Rectal smooth muscle tissue (tissue), 1 donor: ENCODE measurements around the gene CDHR3.

Experiments
- H3K27ac ChIP-seq: one replicate; pipeline ENCODE4 v1.7.0; 2013; ENCODE audit warnings: low read depth, low read length, inconsistent platforms
- H3K27me3 ChIP-seq: one replicate; pipeline ENCODE4 v1.7.0; 2013; ENCODE audit warnings: low read length; ENCODE audit not compliant: control insufficient read depth, insufficient read depth
- H3K36me3 ChIP-seq: one replicate; pipeline ENCODE4 v1.7.0; 2013; ENCODE audit warnings: low read length; ENCODE audit not compliant: control insufficient read depth, insufficient read depth
- H3K4me1 ChIP-seq: one replicate; pipeline ENCODE4 v1.7.0; 2013; ENCODE audit warnings: low read length; ENCODE audit not compliant: control insufficient read depth, insufficient read depth
- H3K4me3 ChIP-seq: one replicate; pipeline ENCODE4 v1.7.0; 2013; ENCODE audit warnings: low read length
- H3K9ac ChIP-seq: one replicate; pipeline ENCODE4 v1.7.0; 2013; ENCODE audit warnings: low read length

The CDHR3 gene

DNA sequence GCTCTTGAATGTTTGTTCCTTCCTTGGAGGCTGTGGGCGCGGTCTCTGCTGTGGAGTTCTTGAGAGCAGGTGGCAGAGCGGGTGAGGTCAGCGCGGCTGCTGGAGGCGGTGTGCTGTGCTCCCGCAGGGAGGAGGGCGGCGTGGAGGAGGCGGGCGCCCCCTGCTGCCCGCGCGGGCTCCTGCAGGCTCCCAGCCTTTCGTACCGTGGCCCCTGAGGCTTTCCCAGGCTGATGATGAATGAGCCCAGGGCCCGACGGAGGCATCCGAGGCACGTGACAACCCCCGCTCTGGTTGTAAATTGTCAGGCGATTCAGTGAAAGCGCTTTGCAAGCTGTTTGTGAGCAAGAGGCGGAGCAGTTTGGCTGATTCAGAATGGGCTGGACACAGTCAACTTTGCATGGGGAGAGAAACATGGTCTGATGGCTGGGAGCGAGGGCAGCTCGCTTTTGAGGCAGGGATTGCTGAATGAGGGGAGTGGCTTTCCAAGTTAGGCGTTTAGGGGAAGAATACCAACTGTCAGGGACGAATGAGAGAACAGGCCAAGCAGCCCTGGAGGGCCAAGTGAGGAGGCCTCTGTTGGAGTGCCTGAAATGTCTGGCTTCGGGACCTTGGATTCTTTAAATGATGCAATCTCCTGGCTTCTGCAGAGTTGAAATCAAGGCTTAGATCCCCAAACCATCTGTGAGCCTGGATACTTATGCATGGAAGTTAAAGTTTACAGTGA, 46.6 kb downstream of the CDHR3 start:
- H3K4me1 ChIP-seq = peaks cover 21% of the 10 kb centered on the region
- no peak overlapping the region for H3K4me3 ChIP-seq
- no peak overlapping the region for H3K9ac ChIP-seq

DNA sequence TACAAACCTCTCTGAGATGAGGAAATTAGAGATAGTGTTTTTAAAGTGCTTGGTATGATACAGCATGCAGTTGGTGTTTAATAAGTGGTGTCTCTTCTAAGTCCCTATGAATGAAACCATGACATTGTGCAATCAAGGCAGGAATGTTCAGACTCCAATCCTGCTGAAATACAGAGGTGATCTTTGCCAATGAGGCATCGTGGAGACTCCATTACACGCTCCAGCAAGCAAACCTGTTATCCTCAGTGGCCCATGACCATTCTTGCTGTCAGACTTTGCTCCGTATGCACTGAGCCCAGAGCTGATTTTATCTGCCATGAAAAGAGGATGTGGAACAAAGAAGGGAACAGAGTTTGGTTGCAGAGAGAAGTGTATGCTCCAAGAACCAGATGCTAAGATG, 47.3 kb downstream of the CDHR3 start:
- peaks cover 21% of the 10 kb centered on the region for H3K4me1 ChIP-seq
- H3K27ac ChIP-seq = peak overlapping the region; percentile 67

More for the DNA sequence above, 46.6 kb downstream of the CDHR3 start:
- no peaks in the 10 kb centered on the region for H3K27me3 ChIP-seq
- no peaks in the 10 kb centered on the region for H3K36me3 ChIP-seq
- H3K27ac ChIP-seq = peak overlapping the region; percentile 67

DNA sequence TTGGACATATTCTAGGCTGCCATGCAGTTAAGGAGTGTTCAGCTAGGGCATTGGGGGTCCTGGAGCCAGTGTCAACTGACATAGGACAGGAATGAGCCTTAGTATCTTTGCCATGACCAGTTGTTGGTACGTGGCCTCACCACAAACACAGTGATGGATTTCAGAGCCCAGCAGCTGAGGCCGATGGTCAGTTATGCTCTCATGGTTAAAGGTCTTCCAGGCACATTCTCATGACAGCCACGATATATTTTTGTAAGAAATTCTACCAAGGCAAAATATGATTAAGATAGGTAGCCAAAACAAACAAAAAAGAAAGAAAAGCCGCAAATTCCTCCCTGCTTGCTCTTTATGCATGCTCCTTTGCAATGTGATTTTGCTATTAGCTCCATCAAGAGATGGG, 47.8 kb downstream of the CDHR3 start:
- no peak overlapping the region for H3K9ac ChIP-seq
- H3K27ac ChIP-seq = no peak overlapping the region
- H3K4me3 ChIP-seq = no peak overlapping the region
- no peaks in the 10 kb centered on the region for H3K27me3 ChIP-seq
- H3K36me3 ChIP-seq = no peaks in the 10 kb centered on the region
- peaks cover 27% of the 10 kb centered on the region for H3K4me1 ChIP-seq

More for the DNA sequence above, 47.3 kb downstream of the CDHR3 start:
- H3K9ac ChIP-seq = no peak overlapping the region
- H3K4me3 ChIP-seq = no peak overlapping the region
- no peaks in the 10 kb centered on the region for H3K27me3 ChIP-seq
- H3K36me3 ChIP-seq = no peaks in the 10 kb centered on the region

DNA sequence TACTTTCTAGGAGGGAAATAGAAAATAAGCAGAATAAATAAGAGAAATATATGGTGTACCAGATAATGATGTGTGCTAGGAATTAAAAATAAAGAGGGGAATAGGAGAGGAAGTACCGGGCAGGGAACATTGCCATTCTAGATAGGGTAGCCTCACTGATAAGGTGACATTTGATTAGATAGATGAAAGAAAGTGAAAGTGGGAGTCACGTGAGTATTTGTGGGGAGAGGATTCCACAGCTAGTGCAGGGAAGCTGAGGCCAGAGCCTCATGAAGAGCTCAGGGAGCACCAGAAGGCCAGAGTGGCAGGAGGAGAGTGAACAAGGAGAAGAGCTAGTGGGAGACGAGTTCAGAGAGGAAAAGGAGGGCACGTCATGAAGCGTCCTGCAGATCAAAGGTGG, 49.1 kb downstream of the CDHR3 start:
- H3K27me3 ChIP-seq = no peaks in the 10 kb centered on the region
- H3K4me1 ChIP-seq = peaks cover 33% of the 10 kb centered on the region
- no peak overlapping the region for H3K27ac ChIP-seq

DNA sequence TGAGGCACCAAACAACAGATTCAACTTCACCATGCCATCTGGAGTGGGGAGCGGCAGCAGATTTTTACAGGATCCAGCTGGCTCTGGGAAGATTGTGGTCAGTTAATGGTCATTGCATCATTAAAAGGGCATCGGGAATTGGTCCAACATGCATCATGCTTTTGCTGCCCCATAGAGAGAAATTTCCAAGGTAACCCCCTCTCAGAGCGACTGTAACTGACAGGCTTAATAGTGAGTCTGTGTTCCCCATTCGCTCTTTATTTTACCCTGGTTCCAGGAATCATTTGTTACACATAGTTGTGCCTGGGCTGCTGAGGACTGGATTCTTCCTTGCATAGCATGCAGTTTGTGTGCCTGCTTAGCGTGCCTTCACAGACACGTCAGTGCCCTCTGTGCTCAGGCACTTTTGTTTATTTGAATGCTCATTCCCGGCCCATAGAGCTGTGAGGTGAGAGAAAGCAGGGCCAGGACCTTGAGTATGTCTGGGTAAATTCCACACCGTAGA, 49.9 kb downstream of the CDHR3 start:
- Histone ChIP-seq H3K4me3 (no peak overlapping the region), H3K4me1 (peaks cover 33% of the 10 kb centered on the region)

More for the DNA sequence above, 49.1 kb downstream of the CDHR3 start:
- Histone ChIP-seq H3K36me3 (no peaks in the 10 kb centered on the region), H3K9ac (no peak overlapping the region), H3K4me3 (no peak overlapping the region)

DNA sequence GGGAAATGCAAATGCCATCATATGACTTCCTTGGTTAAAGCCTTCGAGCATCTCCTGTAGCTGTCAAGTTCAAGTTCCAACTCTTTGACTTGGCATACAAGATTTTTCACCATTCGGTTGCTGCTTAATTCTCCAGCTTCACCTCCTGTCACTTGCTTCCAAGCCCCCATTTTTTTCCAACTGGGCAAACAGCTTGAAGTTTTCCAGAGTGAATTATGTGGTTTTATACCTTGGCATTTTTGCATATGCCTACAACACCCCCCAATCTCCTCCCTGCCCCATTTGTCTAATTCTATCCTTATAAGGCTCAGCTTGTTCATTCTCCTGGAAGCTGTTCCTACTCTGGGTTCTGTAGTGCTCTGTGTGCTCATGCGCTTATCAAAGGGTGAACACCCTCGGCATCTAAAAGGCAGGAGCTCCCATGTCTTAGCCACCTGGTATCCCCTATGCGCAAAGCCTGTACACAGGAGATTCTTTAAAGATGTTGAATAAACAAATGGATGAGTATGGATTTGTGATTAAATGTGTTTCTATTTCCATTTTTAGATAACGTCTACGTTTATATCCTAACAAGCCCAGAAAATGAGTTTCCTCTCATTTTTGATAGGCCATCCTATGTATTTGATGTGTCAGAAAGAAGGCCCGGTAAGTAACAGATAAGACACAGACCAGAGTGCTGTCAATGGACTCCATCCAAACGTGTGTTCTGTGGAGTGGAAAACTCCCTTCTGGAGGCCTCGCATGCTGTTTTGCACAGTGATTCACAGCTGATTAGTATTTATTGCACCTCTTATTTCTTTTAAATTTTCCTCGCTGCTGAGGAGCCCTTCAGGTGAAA, 52.5 kb downstream of the CDHR3 start:
- H3K4me3 ChIP-seq = no peak overlapping the region
- H3K4me1 ChIP-seq = peaks cover 21% of the 10 kb centered on the region
- H3K9ac ChIP-seq = no peak overlapping the region
- H3K27ac ChIP-seq = no peak overlapping the region
- H3K27me3 ChIP-seq = no peaks in the 10 kb centered on the region
- no peaks in the 10 kb centered on the region for H3K36me3 ChIP-seq

More for the DNA sequence above, 49.9 kb downstream of the CDHR3 start:
- H3K9ac ChIP-seq = no peak overlapping the region
- peak overlapping the region; percentile 55 for H3K27ac ChIP-seq
- H3K36me3 ChIP-seq = no peaks in the 10 kb centered on the region
- no peaks in the 10 kb centered on the region for H3K27me3 ChIP-seq

DNA sequence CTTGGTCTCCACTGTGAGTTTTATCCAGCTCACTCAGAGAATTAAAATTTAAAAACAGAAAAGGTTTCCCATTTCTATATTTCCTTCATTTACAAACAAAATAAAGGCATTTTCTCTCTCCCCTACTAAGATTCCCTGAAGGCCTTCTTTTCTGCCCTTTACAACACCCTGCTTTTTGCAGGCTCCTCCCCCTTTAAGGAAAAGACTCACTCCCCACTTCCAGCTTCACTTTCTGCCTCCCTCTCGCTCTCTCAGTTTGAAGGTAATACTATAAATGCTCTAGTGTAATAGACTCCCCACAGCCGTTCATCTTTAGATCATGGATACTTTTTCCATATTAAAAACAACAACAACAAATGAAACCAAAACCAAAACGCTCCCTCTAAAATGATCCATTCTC, 53.3 kb downstream of the CDHR3 start:
- Histone ChIP-seq H3K4me3 (no peak overlapping the region), H3K9ac (no peak overlapping the region), H3K4me1 (peaks cover 23% of the 10 kb centered on the region), H3K36me3 (no peaks in the 10 kb centered on the region), H3K27me3 (no peaks in the 10 kb centered on the region), H3K27ac (no peak overlapping the region)

DNA sequence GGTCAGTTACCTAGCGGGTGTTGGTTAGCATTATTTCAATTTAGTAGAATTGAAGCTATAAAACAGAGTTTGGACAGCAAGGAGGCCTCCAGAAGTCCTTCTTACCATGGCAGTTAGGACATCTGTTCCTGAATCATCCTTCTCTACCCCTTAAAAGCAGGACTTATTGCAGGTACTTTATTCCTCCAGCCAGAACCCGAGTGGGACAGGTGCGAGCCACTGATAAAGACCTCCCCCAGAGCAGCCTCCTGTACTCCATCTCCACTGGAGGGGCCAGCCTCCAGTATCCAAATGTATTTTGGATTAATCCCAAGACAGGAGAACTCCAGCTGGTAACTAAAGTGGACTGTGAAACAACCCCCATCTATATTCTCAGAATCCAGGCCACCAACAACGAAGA, 54.6 kb downstream of the CDHR3 start:
- H3K27ac ChIP-seq = no peak overlapping the region
- no peak overlapping the region for H3K4me3 ChIP-seq
- no peaks in the 10 kb centered on the region for H3K27me3 ChIP-seq
- H3K9ac ChIP-seq = no peak overlapping the region
- H3K4me1 ChIP-seq = peaks cover 23% of the 10 kb centered on the region
- no peaks in the 10 kb centered on the region for H3K36me3 ChIP-seq

DNA sequence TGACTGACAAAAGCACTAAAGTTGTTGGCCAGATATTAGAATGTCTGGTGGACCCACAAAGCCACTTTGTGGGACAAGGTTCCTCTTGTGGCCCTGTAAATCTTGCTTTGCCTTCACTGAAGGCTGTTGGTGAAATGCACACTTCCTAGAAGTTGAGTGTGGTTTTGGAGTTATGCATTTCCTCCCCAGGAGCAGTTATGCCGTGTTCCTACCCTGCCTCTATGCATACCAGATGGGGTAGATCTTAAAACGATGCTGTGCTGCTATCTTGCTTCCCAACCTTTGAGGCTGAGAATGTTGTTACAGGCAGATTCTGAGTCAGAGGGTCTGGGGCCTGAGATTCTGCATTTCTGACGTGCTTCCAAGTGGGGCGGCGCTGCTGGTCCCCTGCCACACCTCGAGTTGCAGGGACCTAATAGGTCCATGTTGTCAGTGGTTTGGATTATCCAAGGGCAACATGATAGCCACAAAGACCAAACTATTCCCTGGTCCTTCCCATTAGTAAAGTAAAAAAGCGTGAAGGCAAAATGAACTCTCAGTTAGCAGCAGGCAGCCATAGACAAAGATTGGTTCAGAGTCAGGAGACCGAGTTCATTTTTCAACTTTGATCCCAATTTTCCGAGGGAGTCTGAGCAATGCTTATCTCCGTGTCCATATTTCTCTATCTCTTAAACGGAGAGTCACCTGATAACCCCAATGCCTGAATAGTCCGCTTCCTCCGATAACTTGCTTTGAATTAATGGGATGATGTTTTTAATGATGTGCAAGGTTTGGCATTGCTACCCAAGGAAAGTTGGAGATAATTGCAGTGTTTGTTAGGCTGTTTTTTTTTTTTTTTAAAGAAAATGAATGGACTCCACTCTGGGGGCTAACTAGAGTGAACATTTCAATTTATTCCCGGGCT, 55.8 kb downstream of the CDHR3 start:
- Histone ChIP-seq H3K9ac (no peak overlapping the region), H3K36me3 (no peaks in the 10 kb centered on the region), H3K4me3 (no peak overlapping the region), H3K27me3 (no peaks in the 10 kb centered on the region), H3K4me1 (peaks cover 15% of the 10 kb centered on the region), H3K27ac (no peak overlapping the region)

DNA sequence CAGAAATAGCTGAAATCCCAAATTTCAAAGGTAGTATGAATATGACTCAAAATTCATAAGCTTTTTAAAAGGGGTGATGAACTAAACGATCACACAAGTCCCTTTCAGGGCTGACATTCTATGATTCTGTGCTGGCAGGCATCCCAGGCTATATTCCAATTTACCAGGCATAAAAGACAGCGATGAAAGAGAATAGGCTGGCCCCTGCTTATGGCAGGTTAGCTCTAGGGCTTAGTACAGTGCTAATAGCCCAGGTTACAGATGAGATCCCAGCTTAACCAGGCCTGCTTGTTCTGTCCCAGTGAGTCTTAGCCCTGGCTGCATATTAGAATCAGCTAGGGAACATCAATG, 56.4 kb downstream of the CDHR3 start:
- Histone ChIP-seq H3K4me3 (no peak overlapping the region), H3K4me1 (peaks cover 15% of the 10 kb centered on the region), H3K27ac (no peak overlapping the region), H3K36me3 (no peaks in the 10 kb centered on the region), H3K9ac (no peak overlapping the region), H3K27me3 (no peaks in the 10 kb centered on the region)

DNA sequence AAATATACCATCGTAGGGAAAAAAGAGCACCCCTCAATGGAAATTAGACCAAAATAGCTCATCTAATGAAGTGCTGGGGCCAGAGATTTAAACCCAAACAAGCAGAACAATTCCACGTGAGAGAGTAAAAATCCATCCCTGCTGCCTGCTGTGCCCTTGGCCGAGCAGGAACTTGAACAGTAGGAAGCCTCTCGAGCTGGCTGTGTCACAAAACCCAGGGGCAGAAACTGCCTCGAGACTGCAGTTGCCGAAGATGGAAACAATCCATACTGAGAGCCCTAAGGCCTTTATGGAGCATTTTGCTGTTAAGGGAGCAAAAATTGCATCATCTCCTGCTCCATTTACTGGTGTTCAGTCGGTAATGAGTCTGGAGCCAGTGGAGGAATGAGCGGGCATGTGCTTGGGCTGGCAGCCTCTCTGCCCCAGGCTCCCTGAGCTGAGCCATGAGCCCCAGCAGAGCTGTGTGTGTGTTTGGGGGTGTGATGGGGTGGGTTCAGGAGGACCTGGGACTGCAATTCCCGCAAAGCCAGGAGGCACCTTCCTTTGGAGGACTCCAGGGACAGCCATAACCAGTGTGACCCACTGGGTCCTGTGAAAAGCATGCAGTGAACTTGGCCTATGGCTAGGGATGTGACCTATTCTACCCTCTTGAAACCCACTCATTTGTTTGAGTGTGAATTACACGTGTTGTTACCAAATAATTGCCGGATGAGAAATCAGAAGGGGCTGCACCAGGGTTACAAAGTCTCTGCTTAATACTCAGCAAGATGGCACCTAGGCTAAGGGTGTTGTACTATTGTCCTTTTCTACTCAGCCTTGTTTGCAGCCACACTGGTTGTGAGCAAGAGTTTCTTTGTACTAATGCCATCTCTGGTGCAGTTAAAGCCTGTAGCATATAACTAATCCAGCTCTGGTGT, 58.3 kb downstream of the CDHR3 start:
- no peak overlapping the region for H3K9ac ChIP-seq
- H3K36me3 ChIP-seq = peaks cover 3% of the 10 kb centered on the region
- H3K4me1 ChIP-seq = peaks cover 3% of the 10 kb centered on the region
- H3K4me3 ChIP-seq = no peak overlapping the region
- peak overlapping the region; percentile 9 for H3K27ac ChIP-seq
- no peaks in the 10 kb centered on the region for H3K27me3 ChIP-seq
